ENCODE results near the gene ZNF747.

GRCh38 chr16:30556125-30556473 is 21.4 kb upstream of the ZNF747 start:
- no peak for TF ChIP-seq SP1 (IDR thresholded peaks at IDR 0.05)
- no peak for TF ChIP-seq BHLHE40 (IDR thresholded peaks at IDR 0.05; ENCODE audit: borderline replicate concordance)
- no peak for TF ChIP-seq L3MBTL2 (conservative IDR thresholded peaks at IDR 0.05)
- TF ChIP-seq SUZ12 (IDR thresholded peaks at IDR 0.05): no peak
- no peak for TF ChIP-seq ELF4 (IDR thresholded peaks at IDR 0.05)
- TF ChIP-seq HDGF (IDR thresholded peaks at IDR 0.05; ENCODE audit: borderline replicate concordance): no peak
- TF ChIP-seq TARDBP (IDR thresholded peaks at IDR 0.05): no peak
- TF ChIP-seq PKNOX1 (IDR thresholded peaks at IDR 0.05): no peak

All from HEK293T (cell line).